HEK293 (cell line): Measurements from ENCODE around the gene DST.

Experiments used
- CTCF ChIA-PET: fragments of 350-600 bp; formaldehyde crosslinking; extraction: SDS; loops from one replicate; lab custom pipeline; 2021; ENCODE audit warnings: antibody characterized with exemption; lab: Yijun Ruan, JAX
- POLR2A ChIA-PET: fragments of 300-600 bp; formaldehyde crosslinking; extraction: SDS; loops from one replicate; lab custom pipeline; 2020; ENCODE audit warnings: antibody characterized with exemption, inconsistent platforms; lab: Yijun Ruan, JAX
- H3K27ac ChIP-seq: fragments of 200-500 bp; sonication (Bioruptor generic); 2 replicates; pipeline ENCODE4 v1.5.1; 2014; ENCODE audit warnings: low read depth, low read length, control low read depth, inconsistent platforms; ENCODE audit errors: extremely low read depth
- H3K36me3 ChIP-seq, 2 experiments: fragments of 200-500 bp in 1 of 2; sonication (Bioruptor generic) in 1 of 2; 1 replicate in 1 of 2; 2 replicates in 1 of 2; pipeline ENCODE4 v1.5.1; 2014 to 2017; ENCODE audit warnings: inconsistent platforms in 2 of 2, low read length in 2 of 2; ENCODE audit not compliant: control insufficient read depth in 2 of 2, insufficient read depth in 1 of 2
- H3K4me1 ChIP-seq: fragments of 200-500 bp; sonication (Bioruptor generic); 2 replicates; pipeline ENCODE4 v1.5.1; 2014; ENCODE audit warnings: mild to moderate bottlenecking, low read length, inconsistent platforms; ENCODE audit not compliant: control insufficient read depth, insufficient read depth
- H3K4me3 ChIP-seq: 2 replicates; pipeline ENCODE4 v1.5.1; 2011; ENCODE audit warnings: low read depth, mild to moderate bottlenecking, control low read depth, low read length, moderate library complexity
- H3K9me3 ChIP-seq: fragments of 200-500 bp; sonication (Bioruptor generic); 2 replicates; pipeline ENCODE4 v1.5.1; 2014; ENCODE audit warnings: low read depth, low read length, inconsistent platforms; ENCODE audit not compliant: control insufficient read depth, insufficient read depth
- MZF1 ChIP-seq: fragments of 450-650 bp; formaldehyde crosslinking; IDR thresholded peaks from 2 replicates; pipeline ENCODE4 v1.5.1; 2017; ENCODE audit warnings: missing biosample characterization, missing genetic modification characterization, borderline replicate concordance
- OVOL3 ChIP-seq: fragments of 450-650 bp; formaldehyde crosslinking; IDR thresholded peaks from 2 replicates; pipeline ENCODE4 v1.5.1; 2016; ENCODE audit warnings: missing biosample characterization, missing genetic modification characterization
- ZNF221 ChIP-seq: fragments of 450-650 bp; formaldehyde crosslinking; IDR thresholded peaks from 2 replicates; pipeline ENCODE4 v1.5.1; 2017; ENCODE audit warnings: missing biosample characterization, missing genetic modification characterization, borderline replicate concordance
- ZNF324 ChIP-seq: fragments of 450-650 bp; formaldehyde crosslinking; IDR thresholded peaks from 2 replicates; pipeline ENCODE4 v1.5.1; 2016; ENCODE audit warnings: missing biosample characterization, missing genetic modification characterization
- ZNF391 ChIP-seq: fragments of 450-650 bp; formaldehyde crosslinking; IDR thresholded peaks from 2 replicates; pipeline ENCODE4 v1.5.1; 2016; ENCODE audit warnings: low read depth, missing biosample characterization, missing genetic modification characterization, borderline replicate concordance
- ZNF600 ChIP-seq: fragments of 450-650 bp; formaldehyde crosslinking; IDR thresholded peaks from 2 replicates; pipeline ENCODE4 v1.5.1; 2016; ENCODE audit warnings: missing biosample characterization, missing genetic modification characterization
- ZNF747 ChIP-seq: fragments of 450-650 bp; formaldehyde crosslinking; IDR thresholded peaks from 2 replicates; pipeline ENCODE4 v1.5.1; 2016; ENCODE audit warnings: missing biosample characterization, missing genetic modification characterization
- TF ChIP-seq, protein P1 (sequence below): fragments of 450-650 bp; formaldehyde crosslinking; IDR thresholded peaks from 2 replicates; pipeline ENCODE4 v1.5.0; 2017; ENCODE audit warnings: missing biosample characterization, missing genetic modification characterization, borderline replicate concordance
- TF ChIP-seq, protein P2 (sequence below): fragments of 450-650 bp; formaldehyde crosslinking; IDR thresholded peaks from 2 replicates; pipeline ENCODE4 v1.5.1; 2016; ENCODE audit warnings: missing biosample characterization, missing genetic modification characterization, borderline replicate concordance
- TF ChIP-seq, protein P3 (sequence below): fragments of 450-650 bp; formaldehyde crosslinking; conservative IDR thresholded peaks from 2 replicates; pipeline ENCODE4 v1.5.1; 2016; ENCODE audit warnings: low read depth, missing biosample characterization, missing genetic modification characterization
- TF ChIP-seq, protein P4 (sequence below): fragments of 450-650 bp; formaldehyde crosslinking; IDR thresholded peaks from 2 replicates; pipeline ENCODE4 v1.5.1; 2016; ENCODE audit warnings: missing biosample characterization, missing genetic modification characterization
- TF ChIP-seq, protein P5 (sequence below): fragments of 450-650 bp; formaldehyde crosslinking; IDR thresholded peaks from 2 replicates; pipeline ENCODE4 v1.5.1; 2016; ENCODE audit warnings: missing biosample characterization, missing genetic modification characterization

DST gene

DNA sequence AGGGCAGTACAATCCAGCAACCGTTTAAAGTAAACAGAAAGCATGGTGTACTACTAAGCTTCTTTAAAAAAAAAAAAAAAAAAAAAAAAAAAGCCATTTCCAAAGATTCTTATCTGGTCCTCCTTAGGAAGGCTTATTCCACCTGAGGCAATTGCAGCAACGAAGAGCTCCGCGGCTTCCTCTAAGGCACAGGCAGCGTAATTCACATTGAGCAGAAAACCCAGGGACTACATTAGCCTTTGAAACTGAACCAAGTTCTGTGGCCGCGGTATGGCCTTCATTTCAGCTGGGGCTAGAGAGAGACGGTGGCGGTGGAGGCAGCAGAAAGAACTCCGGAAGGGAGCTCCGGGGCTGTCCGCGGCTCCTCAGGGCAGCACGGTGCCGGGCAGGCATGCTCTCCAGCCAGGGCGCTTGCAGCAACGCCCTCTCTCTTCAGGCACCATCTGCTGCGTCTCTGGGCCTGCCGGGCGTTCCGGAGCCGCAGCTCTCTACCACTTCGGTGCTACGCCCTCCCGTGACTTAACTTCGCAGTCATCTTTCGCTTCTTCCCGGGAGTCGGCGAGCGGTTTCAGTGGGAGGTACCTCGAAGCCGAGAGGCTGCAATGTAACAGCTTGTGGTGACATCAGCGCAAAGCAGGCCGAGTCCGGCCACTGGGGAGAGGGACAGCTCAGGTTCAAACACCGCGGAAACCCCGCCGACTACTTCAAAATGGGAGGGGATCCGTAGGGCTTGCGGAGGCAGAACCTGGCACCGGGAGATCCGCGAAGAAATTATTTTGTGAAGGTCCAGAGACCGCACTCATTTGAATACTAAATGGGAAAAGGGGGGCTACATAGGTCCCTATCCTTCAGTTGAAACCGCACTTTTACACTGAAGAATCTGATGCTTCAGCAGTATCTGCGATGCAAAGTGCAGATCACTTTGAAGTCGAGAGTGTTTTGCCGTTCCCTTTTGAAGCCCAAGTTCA is 100.0 kb downstream of the DST start (continued):
- TF ChIP-seq, protein P1, sequence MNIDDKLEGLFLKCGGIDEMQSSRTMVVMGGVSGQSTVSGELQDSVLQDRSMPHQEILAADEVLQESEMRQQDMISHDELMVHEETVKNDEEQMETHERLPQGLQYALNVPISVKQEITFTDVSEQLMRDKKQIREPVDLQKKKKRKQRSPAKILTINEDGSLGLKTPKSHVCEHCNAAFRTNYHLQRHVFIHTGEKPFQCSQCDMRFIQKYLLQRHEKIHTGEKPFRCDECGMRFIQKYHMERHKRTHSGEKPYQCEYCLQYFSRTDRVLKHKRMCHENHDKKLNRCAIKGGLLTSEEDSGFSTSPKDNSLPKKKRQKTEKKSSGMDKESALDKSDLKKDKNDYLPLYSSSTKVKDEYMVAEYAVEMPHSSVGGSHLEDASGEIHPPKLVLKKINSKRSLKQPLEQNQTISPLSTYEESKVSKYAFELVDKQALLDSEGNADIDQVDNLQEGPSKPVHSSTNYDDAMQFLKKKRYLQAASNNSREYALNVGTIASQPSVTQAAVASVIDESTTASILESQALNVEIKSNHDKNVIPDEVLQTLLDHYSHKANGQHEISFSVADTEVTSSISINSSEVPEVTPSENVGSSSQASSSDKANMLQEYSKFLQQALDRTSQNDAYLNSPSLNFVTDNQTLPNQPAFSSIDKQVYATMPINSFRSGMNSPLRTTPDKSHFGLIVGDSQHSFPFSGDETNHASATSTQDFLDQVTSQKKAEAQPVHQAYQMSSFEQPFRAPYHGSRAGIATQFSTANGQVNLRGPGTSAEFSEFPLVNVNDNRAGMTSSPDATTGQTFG (tag by site-specific recombination): no peak
- TF ChIP-seq, protein P2, sequence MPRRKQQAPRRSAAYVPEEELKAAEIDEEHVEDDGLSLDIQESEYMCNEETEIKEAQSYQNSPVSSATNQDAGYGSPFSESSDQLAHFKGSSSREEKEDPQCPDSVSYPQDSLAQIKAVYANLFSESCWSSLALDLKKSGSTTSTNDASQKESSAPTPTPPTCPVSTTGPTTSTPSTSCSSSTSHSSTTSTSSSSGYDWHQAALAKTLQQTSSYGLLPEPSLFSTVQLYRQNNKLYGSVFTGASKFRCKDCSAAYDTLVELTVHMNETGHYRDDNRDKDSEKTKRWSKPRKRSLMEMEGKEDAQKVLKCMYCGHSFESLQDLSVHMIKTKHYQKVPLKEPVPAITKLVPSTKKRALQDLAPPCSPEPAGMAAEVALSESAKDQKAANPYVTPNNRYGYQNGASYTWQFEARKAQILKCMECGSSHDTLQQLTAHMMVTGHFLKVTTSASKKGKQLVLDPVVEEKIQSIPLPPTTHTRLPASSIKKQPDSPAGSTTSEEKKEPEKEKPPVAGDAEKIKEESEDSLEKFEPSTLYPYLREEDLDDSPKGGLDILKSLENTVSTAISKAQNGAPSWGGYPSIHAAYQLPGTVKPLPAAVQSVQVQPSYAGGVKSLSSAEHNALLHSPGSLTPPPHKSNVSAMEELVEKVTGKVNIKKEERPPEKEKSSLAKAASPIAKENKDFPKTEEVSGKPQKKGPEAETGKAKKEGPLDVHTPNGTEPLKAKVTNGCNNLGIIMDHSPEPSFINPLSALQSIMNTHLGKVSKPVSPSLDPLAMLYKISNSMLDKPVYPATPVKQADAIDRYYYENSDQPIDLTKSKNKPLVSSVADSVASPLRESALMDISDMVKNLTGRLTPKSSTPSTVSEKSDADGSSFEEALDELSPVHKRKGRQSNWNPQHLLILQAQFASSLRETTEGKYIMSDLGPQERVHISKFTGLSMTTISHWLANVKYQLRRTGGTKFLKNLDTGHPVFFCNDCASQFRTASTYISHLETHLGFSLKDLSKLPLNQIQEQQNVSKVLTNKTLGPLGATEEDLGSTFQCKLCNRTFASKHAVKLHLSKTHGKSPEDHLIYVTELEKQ: no peak
- TF ChIP-seq ZNF221 (tag by site-specific recombination) (no peak), ZNF391 (tag by site-specific recombination) (no peak), ZNF747 (tag by site-specific recombination) (no peak), ZNF324 (tag by site-specific recombination) (peak; percentile 31; the same call in 1 of the 2 replicates), OVOL3 (no peak)
- TF ChIP-seq, protein P3, sequence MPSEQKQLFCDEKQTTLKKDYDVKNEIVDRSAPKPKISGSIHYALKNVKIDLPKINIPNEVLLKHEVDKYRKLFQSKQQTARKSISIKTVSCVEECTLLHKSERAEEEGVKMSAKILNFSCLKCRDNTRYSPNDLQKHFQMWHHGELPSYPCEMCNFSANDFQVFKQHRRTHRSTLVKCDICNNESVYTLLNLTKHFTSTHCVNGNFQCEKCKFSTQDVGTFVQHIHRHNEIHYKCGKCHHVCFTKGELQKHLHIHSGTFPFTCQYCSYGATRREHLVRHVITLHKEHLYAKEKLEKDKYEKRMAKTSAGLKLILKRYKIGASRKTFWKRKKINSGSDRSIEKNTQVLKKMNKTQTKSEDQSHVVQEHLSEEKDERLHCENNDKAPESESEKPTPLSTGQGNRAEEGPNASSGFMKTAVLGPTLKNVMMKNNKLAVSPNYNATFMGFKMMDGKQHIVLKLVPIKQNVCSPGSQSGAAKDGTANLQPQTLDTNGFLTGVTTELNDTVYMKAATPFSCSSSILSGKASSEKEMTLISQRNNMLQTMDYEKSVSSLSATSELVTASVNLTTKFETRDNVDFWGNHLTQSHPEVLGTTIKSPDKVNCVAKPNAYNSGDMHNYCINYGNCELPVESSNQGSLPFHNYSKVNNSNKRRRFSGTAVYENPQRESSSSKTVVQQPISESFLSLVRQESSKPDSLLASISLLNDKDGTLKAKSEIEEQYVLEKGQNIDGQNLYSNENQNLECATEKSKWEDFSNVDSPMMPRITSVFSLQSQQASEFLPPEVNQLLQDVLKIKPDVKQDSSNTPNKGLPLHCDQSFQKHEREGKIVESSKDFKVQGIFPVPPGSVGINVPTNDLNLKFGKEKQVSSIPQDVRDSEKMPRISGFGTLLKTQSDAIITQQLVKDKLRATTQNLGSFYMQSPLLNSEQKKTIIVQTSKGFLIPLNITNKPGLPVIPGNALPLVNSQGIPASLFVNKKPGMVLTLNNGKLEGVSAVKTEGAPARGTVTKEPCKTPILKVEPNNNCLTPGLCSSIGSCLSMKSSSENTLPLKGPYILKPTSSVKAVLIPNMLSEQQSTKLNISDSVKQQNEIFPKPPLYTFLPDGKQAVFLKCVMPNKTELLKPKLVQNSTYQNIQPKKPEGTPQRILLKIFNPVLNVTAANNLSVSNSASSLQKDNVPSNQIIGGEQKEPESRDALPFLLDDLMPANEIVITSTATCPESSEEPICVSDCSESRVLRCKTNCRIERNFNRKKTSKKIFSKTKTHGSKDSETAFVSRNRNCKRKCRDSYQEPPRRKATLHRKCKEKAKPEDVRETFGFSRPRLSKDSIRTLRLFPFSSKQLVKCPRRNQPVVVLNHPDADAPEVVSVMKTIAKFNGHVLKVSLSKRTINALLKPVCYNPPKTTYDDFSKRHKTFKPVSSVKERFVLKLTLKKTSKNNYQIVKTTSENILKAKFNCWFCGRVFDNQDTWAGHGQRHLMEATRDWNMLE (tag by site-specific recombination): no peak
- TF ChIP-seq, protein P4, sequence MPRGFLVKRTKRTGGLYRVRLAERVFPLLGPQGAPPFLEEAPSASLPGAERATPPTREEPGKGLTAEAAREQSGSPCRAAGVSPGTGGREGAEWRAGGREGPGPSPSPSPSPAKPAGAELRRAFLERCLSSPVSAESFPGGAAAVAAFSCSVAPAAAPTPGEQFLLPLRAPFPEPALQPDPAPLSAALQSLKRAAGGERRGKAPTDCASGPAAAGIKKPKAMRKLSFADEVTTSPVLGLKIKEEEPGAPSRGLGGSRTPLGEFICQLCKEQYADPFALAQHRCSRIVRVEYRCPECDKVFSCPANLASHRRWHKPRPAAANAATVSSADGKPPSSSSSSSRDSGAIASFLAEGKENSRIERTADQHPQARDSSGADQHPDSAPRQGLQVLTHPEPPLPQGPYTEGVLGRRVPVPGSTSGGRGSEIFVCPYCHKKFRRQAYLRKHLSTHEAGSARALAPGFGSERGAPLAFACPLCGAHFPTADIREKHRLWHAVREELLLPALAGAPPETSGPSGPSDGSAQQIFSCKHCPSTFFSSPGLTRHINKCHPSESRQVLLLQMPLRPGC (tag by site-specific recombination): peak; percentile 26; the same call in 1 of the 2 replicates

DNA sequence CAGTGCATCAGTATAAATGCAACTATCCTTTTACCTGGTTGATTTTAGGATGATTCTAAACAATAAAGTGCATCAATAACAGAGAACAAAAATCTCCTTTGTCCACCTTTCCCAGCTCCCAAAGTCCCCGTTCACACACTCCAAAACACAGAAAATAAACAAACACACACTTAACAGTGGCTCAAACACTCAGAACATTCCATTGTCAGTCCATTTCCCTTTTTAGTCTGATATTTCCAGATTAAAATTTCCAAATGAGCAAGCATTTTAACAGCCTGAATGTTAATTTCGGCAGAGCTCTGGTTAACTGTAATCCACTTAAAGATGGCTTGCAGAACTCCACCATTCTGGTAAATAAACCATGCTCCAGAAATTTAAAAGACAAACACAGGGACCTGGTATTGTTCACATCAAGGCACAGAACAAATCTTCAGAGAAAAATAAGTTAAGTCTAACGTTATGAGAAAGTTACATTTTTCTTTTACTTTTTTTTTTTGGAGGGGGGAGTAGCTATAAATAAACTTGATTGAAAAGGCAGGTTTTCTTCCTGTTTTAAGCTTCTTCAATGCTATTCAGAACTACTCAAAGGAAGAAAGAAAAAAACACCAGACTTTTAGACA is 100.8 kb downstream of the DST start:
- no peaks in the 10 kb centered on the region for H3K9me3 ChIP-seq
- H3K36me3 ChIP-seq: no peaks in the 10 kb centered on the region
- peak overlapping the region; percentile 53 for H3K4me3 ChIP-seq
- ChIA-PET POLR2A (interaction anchor here (0.6 to 2.1 kb wide), 13 partner anchors 14 to 598 kb away, joined by 3 to 17 read pairs (median 4); no protein-coding TSS in a partner anchor), CTCF (interaction anchor here (0.6 to 2.9 kb wide), 25 partner anchors 9 to 1249 kb away, joined by 3 to 15 read pairs (median 4); partner anchors contain the start of gene PRIM2)
- peaks cover 30% of the 10 kb centered on the region for H3K4me1 ChIP-seq
- peak overlapping the region; percentile 95 for H3K27ac ChIP-seq
- TF ChIP-seq, protein P1 (tag by site-specific recombination): no peak
- TF ChIP-seq MZF1 (no peak), ZNF600 (tag by site-specific recombination) (no peak)
- TF ChIP-seq, protein P5, sequence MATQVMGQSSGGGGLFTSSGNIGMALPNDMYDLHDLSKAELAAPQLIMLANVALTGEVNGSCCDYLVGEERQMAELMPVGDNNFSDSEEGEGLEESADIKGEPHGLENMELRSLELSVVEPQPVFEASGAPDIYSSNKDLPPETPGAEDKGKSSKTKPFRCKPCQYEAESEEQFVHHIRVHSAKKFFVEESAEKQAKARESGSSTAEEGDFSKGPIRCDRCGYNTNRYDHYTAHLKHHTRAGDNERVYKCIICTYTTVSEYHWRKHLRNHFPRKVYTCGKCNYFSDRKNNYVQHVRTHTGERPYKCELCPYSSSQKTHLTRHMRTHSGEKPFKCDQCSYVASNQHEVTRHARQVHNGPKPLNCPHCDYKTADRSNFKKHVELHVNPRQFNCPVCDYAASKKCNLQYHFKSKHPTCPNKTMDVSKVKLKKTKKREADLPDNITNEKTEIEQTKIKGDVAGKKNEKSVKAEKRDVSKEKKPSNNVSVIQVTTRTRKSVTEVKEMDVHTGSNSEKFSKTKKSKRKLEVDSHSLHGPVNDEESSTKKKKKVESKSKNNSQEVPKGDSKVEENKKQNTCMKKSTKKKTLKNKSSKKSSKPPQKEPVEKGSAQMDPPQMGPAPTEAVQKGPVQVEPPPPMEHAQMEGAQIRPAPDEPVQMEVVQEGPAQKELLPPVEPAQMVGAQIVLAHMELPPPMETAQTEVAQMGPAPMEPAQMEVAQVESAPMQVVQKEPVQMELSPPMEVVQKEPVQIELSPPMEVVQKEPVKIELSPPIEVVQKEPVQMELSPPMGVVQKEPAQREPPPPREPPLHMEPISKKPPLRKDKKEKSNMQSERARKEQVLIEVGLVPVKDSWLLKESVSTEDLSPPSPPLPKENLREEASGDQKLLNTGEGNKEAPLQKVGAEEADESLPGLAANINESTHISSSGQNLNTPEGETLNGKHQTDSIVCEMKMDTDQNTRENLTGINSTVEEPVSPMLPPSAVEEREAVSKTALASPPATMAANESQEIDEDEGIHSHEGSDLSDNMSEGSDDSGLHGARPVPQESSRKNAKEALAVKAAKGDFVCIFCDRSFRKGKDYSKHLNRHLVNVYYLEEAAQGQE (tag by site-specific recombination): no peak
